ELR (cell line): Measurements from ENCODE around the gene MRM2.
A peak's percentile ranks its signal among the peaks of the same experiment; 100 is the strongest.

Experiments
- DNase-seq: peaks from one replicate; pipeline ENCODE4 v3.0.0-alpha.2; 2015; ENCODE audit warnings: low read depth

MRM2 gene

GRCh38 chr7:2202901-2203765, 38.9 kb downstream of the MRM2 start:
- no peak for DNase-seq

DNA sequence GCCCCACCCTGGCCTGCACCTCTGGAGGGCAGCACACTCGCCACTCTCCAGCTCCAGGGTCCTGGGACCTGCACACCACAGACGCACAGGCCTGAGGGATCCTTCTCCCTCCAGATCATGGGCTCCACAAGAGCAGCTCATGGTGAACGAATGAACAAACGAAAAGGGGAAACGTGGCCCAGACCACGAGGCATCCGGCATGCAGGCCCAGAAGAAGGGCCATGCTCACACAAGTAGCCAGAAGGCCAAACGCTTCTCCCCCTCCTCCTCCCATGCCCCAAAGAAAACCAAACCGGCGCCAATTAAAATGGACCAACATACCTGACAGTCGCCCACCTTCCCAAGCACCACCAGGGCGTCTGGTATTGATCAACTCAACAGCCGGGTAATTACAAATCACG, 39.6 kb downstream of the MRM2 start:
- DNase-seq = no peak

- DNase-seq = no peak
Observed at GRCh38 chr7:2201686-2202360, 40.2 kb downstream of the MRM2 start.

DNA sequence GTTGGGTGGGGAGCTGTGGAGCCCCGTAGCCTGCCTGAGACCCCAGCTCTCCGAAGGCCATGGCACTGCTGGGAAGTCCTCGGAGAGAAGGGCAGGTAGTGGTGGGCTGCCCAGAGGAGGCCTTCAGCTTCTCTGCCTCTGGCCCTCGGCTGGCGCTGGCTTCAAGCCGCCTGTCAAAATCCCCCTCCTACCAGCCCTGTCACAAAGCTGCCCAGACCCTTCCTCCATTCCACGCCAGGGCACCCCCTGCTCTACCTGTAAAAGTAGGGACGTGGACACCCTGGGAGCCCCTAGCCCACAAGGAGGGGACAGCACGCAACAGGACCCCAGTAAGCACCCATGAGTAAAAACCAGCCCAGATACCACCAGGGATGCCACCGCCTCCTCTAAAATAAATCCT, 40.9 kb downstream of the MRM2 start:
- no peak for DNase-seq

DNA sequence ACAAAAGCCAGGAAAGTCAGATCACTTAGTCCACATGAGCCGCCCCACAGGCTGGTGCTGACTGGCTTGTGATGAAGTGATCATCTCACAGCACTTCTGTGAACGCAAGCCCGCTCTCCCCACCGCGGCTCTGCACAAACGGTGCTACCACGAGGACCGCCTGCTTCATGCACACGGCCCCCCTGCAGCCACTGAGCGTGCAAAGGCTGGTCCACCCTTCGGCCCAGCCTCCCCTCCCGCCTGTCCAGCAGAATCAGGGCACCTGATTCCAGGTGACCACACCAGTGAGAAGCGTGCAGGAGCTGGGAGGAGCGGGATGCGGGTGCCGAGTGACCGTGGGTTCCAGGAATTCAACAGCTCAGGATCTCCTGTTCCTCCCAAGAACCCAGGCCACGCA, 41.4 kb downstream of the MRM2 start:
- DNase-seq = no peak

DNA sequence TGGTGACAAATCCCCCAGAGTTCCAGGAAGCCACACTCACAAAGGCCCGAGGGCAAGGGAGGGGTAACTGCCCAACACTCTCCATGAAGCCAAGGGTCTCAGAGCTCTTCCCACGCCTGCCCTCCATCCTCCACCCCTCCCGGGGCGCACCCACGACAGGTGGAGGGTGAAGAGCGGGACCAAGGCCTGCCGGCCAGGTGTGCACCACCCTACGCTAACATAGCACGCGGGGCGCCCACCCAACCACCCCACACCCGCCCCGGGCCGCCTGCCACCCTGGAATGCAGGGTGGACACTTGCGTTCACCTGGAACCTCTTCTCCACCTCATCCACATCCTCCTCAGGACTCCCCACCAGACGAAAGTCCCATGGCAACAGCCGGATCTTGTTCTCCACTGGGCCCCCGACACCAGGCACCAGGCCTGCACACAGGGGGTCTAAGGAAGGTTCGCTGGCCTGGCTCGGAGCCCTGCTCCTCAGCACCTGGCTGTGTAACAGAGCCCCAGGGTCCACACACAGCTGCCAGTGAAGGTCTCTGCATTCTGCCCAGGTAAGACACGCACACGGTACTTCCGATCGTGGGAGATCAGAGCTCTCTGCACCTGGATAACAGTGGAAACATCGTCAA, 41.9 kb downstream of the MRM2 start:
- DNase-seq = no peak

GRCh38 chr7:2199528-2199927, 42.5 kb downstream of the MRM2 start:
- no peak for DNase-seq

- DNase-seq = no peak
Observed at GRCh38 chr7:2198760-2199159, 43.2 kb downstream of the MRM2 start.

- DNase-seq = no peak
Observed at GRCh38 chr7:2198206-2198605, 43.8 kb downstream of the MRM2 start.

DNA sequence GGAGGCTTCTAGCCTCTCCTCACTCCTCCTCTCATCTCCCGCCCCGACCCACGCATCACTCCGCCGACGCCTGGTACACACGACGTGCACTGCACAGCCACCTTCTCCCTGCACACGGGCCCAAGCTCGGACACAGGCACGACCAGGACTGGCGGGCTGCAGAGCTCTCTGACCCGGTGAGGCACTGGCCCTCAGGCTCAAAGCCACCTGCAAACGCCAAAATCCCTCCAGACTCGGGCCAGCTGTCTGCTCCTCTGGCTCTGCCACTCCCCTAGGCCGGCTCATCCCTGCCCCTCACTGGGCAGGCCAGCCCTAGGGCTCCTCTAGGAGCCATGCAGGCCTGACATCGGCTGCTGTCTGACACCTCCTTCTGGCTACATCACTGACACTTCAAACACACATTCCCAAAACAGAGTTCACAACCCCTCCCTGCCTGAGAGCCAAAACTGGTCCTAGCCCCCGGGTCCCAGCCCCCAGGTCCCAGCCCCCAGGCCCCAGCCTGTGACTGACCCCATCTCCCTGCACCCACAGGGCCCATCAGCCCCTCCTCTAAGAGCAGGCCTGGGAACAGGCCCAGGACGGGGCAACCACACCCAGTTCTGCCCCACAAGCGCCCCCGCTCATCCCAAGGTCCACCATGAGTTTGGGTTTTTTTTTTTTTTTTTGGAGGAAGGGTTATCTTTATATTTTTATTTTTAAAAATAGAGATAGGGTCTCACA, 44.4 kb downstream of the MRM2 start:
- DNase-seq = no peak

DNA sequence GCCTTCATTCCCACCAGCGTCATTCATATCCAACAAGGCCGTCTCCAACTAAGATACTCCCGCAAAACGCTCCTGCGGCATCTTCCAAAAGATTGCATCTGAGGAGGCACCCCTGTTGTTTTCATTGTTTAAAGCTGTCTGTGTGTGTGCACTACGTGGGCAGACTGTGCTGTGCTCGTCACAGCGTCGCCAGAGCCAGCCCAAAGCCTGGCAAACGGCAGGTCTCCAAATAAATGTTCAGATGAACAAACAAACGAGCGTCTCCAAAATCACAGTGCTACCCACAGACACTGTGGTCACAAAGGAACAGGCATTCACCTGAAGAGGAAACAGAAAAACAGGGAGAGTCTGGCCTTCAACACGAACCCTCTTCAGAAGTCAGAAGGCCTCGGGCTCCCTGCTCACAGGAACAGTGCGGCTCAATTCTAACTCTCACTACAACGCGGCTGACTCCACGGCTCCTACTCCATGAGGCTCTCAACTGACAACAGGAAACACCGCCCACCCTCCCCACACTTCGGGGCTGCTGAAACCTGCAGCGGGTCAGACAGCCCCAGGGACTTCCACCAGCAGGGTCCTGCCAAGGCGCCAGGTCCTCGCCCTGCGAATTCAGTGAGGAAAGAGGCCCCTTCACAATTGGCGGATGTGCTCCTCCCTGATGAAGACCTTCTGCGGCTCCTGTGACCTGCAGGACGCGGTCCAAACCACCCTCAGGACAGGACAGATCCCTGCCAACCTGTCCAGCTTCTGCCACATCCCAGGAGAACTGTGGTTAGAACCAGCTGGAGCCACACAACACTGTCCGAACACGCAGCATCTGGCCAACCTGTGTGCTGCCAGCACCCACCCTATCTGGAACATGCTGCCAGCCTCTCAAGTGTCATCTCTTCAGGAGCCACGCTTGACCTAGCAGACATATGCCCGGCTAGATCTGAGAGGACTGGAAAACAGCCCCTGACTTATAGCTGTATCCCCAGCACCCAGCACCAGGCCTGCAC, 45.3 kb downstream of the MRM2 start:
- DNase-seq = no peak

DNA sequence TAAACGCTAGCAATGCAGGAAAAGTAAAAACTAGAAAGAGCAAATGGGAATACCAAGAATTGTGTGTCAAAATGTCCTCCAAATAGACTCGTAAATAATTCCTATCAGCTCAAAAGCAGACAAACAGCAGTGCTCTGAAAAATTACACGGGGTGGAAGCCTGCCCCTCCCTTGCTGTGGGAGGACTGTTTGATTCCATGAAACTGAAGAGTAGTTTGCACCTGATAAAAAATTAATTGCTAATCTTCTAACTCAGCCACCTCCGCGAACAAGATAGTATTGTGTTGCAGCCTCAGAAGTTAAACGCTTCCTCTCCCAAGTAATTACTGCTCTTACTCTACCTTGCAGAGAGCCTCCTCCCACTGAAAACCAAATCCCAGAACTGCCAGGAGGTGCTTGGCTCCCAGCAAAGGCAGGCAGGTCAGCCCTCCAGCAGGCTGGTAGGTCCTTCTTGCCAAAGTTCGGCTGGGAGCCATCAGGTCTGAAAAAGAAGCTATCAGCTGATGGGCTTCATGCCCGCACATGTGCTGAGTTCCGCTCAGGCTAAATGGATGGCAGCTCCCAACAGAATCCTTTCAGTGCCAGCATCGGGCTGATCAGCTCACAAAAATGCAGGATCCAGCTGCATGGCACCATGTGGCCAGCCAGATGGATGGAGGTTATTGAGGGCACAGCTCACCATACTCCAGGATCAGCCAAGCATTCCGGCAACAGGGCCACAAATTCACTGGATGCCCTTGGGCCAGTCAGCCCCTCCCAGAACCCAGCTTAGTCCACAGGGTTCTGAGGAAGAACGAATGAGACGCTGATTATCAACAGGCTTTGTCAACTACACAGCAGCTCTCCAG, 46.4 kb downstream of the MRM2 start:
- DNase-seq = no peak

DNA sequence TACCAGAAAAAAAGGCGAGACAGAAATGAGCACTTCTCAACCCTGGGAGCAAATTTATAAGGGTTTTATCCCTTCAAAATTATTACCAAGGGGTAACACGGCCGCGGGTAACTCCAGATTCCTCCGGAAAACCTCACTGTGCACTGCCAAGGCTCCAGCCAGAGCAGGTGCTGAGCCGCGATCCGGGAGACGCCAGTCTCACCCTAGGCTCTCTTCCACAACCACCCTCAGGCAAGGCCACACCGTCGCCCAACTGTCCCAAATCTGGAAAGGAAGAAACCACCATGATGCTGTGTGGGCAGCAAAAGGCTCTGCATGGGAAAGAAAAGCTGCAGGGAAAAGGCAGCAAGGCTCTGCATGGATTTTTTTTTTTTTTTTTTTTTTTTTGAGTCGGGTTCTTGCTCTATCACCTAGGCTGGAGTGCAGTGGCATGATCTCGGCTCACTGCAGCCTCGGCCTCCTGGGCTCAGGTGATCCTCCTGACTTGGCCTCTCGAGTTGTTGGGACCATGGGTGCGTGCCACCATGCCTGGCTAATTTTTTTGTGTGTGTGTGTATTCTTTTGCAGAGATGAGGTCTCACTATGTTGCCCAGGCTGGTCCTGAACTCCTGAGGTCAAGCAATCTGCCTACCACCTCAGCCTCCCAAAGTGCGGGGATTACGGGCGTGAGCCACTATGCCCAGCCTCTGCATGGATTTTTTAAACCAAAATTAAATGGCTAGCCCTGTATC, 48.3 kb downstream of the MRM2 start:
- DNase-seq = no peak

DNA sequence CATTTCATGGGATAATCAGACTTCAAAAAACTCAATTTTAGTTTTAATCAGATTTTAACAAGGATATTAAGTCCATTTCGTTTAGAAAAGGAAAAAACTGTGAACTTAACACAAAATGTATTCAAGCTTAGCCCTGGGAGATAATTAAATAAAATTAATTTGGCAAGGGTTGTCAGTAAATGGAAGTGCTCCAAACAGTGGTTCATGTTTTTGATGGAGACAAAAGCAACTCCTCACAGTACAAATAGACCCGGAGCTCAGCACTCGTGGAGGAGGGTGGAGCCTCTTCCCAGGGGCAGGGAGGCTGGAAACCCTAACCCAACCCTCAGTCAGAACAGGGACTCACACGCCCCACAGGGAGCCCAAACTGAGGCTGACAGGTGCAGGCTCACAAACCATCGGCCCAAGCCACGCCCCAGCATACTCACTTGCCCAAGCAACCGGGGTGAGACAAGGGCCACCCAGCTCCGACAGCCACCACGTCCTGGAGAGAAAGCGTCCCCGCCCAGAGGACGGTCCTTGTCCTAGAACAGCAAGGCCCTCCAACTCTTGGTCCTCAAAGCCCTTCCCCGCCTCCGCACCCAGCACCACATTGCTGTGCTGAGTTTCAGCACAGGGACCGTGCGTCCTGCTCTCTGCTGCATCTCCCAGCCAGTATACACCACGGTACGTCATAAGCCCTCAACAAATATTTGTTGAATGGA, 49.0 kb downstream of the MRM2 start:
- DNase-seq = no peak

DNA sequence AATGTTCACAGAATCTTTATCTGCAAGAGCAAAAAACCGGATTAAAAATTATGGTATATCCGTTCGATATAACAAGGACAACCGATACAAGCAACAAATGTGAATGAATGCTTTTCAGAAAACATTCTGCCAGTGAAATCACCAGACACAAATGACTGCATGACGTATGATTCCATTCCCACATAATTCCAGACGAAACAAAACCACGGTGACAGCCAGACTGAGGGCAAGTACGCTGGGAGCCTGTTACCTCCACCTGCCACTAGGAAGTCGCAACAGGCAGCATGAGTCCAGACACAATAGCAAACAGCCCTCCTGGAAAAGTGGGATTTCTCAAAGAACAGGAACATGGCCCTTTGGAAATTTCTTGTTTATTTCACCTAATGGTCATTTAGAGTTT, 51.0 kb downstream of the MRM2 start:
- DNase-seq = no peak

DNA sequence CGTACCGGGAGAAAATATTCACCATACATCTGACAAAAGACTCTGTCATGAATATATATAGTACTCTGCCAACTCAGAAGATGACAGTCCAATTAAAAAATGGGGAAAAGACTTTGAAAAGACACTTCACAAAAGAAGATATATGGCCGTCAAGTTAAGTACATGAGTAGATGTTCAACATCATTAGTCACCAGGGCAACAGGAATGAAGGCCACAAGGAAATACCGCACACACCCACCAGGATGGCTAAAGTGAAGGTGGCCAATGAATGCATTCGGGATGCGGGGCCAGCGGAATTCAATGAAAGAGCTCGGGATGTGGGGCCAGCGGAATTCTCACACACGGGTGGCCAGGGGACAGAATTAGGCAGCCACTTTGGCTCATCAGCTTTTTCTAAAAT, 51.5 kb downstream of the MRM2 start:
- peak; percentile 31 for DNase-seq

DNA sequence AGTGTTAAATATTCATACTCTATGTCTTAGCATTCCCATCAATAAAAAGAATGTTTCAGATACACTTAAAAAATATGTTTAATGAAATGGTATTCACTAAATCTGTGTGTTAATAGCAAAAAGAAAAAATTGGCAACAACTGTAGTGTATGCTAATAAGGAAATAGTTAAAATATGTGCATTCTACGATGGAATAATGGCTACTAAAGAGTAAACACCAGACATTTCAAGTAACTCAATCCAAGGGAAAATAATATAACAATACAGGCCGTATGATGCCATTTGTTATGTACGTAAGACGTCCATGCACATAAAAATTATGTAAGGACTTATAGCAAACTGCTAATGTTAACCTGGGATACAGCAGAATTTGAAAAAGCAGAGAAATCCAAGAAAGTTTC, 55.8 kb downstream of the MRM2 start:
- no peak for DNase-seq

DNA sequence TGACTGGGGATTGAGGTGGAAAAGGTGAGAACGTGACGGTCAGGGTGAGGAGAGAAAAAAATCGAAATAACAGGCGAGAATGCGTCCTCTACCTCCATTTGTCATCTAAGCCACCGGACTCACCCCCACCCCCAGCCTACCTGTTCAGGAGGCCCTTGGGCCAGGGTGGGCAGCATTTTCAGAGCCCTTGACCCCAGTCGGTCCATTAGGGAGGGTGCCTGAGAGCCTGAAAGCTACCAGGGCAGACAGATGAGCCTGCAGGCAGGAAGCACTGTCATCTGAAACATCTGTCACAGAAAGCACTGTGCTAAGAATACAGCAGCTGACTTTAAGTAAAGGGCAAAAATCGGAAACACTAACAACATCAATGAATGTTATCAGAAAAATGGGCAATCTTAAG, 56.3 kb downstream of the MRM2 start:
- no peak for DNase-seq
